HG02798 (cell line): ENCODE measurements around the gene NPTN.
"Not testable (repeated sequence)": the region's sequence is repeated elsewhere in the genome, so short reads cannot be mapped to it uniquely, and the experiment has no call there.

ENCODE experiments used
- ATAC-seq: cut with Tn5 transposase; IDR thresholded peaks from one replicate; pipeline ENCODE4 v1.9.1; 2021; ENCODE audit warnings: mild to moderate bottlenecking; ENCODE audit not compliant: unreplicated experiment, poor library complexity

Gene NPTN

GRCh38 chr15:73573572-73573971 is 59.6 kb downstream of the NPTN start:
- no peak for ATAC-seq

DNA sequence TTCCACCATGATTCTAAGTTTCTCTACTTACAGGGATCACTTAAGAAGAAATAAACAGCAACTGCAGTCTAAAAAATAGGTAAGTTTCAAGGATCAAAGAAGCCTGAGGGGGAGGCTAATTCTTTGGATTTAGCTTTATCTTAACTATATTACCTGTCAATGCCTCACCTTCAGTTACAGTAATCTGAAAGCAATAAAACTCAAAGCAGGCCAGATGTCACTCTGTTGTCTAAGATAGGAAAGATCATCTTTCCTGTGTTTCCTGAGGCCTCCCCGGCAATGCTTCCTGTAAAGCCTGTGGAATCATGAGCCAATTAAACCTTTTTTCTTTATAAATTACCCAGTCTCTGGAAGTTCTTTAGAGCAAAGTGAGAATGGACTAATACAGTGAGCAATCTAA is 60.2 kb downstream of the NPTN start:
- ATAC-seq, result no peak

DNA sequence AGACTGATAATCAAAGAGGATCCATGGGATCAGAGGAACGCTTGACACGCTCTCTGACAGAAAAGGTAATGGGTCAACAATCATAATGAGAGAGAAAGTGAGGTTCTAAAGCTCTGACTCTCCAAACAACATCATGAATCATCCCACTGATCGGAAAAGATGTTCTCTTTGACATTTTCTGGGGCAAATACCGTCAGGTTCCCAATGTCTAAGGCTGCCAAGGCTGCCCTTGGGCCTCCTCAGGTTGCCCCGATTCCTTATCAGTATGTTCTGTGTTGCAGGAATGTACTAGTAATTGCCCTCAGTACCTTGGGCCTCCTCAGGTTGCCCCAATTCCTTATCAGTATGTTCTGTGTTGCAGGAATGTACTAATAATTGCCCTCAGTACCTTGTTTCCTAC is 60.9 kb downstream of the NPTN start:
- ATAC-seq, result no peak

- no peak for ATAC-seq
Measured at GRCh38 chr15:73571346-73571745, 61.8 kb downstream of the NPTN start.

DNA sequence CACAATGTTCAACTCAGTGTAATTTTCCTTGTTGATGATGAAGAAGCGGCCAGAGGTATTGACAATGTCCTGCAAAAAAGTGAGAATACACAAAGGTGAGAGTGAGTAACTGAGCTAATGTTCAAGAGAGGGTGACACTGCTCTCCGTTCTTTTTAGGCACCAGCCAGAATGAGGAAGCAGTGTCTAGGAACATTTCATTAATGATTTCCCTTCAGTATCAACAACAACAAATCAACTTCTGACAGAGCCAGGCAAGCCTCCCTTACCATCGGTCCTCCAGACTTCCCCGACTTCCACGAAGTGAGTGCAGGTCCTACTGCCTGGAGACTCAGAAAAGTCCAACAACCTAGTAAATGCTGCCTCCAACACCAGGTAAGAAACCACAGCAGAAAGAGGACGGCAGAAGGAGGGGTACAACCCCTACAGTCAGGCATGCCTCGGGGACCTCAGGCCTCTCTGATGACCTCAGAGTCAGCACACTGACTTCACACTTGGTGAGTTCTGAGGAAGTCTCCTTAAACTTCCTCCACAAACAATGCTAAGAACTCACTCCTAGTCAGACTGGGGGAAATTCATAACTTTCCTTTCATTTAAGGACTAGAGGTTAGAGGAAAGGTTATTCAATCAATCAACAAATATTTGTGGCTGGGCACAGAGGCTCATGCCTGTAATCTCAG is 62.7 kb downstream of the NPTN start:
- no peak for ATAC-seq

- ATAC-seq, result no peak
Measured at GRCh38 chr15:73569361-73569760, 63.8 kb downstream of the NPTN start.

GRCh38 chr15:73568564-73569280 is 64.5 kb downstream of the NPTN start:
- ATAC-seq, result no peak

DNA sequence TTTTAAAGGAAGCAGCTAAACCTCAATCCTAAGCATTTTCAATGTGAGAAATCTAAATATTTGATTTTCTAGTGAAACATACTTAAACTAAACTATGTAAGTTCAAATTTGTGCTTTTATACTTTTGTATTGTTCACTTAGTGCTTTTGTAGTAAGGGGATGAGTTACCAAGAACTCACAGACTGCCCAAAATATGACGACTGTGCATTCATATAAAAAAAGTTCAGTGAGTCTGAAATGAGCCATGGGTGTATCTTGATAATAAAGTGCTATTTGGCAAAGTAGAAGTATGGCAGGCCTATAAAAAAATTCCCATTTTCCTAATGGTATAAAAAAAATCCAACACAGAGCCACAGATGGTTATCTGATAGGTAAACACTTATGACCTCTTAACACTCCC is 66.2 kb downstream of the NPTN start:
- ATAC-seq, result no peak

DNA sequence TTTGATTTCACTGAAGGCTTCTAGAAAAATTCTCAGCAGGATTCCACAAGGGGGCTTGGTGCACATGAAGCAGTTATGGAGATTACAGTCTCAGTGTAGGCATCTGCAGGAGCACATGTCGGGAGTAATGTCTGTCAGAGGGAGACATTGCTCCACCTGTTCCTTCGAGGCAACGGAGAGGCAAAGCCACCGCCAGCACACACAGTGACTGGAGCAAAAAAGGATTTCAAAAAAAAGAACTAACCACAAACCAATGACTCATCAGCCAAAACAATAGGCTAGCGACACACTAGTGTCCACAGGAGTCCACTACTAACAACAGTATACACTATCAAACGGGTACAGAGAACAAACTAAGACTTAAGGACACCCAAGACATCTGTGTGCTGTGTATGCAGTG is 68.9 kb downstream of the NPTN start:
- ATAC-seq, result no peak

GRCh38 chr15:73560501-73561117 is 72.6 kb downstream of the NPTN start:
- ATAC-seq, result no peak

GRCh38 chr15:73558529-73558928 is 74.7 kb downstream of the NPTN start:
- ATAC-seq, result no peak

- ATAC-seq, result no peak
Measured at GRCh38 chr15:73555080-73555479, 78.1 kb downstream of the NPTN start.

DNA sequence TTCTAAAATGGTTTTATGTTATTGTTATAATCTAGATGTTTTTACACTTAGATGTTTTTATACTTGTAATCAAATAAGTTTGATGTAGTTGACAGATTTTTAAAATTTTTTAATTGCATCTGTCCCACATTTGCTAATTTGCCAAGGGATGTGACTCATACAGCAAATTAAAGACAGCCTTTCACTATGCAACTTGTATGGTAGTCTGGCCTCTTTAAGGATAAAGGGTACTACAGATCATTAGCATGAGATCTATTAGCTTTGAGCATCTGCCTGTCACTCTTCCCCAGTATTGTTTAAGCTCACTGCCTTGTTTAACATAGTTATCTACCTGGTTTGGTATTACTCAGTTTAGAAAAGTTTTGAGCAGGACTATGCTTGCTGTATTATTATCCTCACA is 83.0 kb downstream of the NPTN start:
- no peak for ATAC-seq

DNA sequence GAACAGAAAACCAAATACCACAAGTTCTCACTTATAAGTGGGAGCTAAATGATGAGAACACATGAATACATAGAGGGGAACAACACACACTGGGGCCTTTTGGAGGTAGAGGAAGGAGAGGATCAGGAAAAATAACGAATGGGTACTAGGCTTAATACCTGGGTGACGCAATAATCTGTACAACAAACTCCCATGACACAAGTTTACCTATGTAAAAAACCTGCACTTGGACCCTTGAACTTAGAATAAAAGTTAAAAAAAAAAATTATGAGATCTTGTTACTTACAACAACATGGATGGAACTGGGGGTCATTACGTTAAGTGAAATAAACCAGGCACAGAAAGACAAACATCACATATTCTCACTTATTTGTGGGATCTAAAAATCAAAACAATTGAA is 84.3 kb downstream of the NPTN start:
- not testable (repeated sequence) for ATAC-seq

DNA sequence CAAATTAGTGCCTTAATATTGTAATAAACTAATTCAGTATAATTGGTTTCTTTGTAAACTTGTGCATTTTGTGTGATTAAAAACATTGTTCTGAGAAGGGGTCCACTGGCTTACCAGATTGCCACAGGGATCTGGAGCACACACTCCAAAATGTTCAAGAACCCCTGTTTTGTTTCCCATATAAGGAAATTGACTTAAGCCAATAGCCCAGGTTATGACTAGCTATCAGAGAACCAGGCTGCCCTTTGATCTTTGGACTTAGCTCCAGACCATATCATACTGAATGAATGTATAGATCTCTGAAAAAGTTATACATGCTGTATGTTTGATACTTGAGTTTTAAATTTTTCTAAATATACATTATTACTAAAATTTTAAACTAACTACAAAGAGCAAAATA is 91.7 kb downstream of the NPTN start:
- ATAC-seq, result no peak

DNA sequence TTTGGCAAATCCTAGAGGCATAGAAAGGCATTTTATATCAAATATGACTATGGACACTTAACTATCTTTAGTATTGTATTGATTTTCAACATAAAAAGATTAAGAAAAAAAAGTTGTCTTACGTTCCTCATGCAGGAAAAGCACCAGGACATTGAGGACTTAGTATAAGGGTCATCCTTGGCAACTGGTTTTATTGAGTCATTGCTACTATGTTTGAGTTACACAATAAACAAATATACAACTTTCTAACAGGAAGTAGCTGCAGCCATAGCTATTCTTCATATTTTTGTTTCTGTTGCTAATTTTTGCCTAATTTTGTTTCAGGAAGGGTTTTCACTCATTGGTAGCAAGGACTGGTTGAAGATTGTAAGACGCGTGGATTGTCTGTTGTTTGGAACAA is 93.0 kb downstream of the NPTN start:
- ATAC-seq, result no peak

DNA sequence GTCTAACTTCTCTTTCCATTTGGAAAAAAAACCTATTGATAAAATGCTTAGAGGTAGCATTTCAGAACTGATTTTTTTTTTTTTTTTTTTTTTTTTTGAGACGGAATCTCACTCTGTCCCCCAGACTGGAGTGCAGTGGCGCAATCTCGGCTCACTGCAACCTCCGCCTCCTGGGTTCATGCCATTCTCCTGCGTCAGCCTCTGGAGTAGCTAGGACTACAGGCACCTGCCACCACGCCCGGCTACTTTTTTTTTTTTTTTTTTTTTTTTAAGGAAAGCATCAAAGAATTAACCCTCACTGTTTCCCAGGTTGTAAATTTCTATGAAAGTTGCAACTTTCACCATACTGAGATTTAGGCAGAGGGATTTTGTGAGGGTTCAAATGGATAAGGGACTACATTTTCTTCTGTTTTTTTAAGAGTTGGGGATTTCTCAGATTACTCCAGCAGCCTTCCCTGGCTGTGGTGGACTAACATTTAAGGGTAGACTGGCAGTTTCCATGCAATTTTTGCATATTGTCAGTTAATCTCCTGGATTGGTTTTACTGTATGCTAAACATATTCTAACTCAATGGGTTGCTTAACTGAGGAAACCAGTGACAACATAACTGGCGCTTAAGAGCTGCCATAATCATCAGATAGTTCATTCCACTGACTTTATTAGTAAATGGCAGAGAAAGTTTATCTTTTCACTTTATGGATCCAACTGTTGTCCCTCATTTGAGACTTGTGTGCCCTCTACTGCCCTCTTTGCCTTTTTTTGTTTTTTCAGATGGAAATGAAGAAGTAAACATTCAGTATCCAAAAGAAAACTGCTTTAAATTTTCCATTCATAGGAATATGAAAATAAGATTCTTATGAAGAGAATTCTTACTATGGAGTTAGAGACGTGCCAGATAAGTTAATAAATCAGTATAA is 93.7 kb downstream of the NPTN start:
- ATAC-seq, result no peak

DNA sequence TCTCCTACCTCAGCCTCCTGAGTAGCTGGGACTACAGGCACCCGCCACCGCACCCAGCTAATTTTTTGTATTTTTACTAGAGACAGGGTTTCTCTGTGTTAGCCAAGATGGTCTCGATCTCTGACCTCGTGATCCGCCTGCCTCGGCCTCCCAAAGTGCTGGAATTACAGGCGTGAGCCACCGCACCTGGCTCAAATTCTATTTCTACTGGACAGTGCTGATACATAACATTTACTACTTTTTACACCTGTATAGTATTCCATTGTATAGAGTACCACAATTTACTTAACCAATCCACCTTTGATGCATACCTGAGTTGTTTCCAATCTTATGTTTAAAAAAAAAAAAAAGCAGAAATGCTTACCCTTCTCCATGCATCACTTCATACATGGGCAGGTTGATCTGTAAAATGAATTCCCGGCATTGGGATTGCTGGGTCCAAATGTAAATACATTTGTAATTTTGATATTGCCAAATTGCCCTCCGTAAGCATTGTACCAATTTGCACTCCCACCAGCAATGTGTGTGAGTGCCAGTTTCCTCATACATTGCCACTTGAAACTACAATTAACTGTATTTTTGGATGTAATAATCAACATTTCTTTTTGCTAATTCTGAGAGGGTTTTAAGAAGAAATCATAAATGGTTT is 94.5 kb downstream of the NPTN start:
- no peak for ATAC-seq

GRCh38 chr15:73538123-73538522 is 95.1 kb downstream of the NPTN start:
- ATAC-seq, result no peak

GRCh38 chr15:73530649-73531048 is 102.5 kb downstream of the NPTN start:
- ATAC-seq, result no peak
